ENCODE data around the gene MCOLN1. TPM values are rescaled to one million over a fixed set of nuclear protein-coding genes. Genes with fewer than 3 reads are reported as not detected.

The MCOLN1 gene
- total and polyA plus RNA-seq, 2 experiments from 2014 or later = 7.2 to 16.1 TPM

DNA sequence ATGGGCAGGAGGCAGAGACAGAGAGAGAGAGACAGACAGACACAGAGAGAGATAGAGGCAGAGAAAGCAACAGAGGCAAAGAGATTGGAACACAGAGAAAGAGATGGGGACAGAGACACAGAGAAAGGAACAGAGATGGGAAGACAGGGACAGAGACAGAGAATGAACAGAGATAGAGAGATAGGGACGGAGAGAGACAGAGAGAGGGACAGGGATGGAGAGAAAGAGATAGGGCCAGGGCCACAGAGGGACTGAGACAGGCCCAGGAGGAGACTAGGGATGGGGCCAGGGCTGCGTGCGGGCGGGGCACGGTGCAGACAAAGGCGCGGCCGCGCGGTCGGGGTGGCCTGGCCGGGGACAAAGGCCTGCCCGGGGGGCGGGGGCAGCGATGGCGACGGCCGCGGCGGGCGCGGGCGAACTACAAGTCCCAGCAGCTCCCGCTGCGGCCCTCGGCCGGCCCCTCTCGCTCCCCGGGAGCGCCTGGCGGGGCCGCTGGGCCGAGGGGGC is 6.7 kb upstream of the MCOLN1 start, which contains the start of gene ZNF358:
ZNF358 (plus strand) TSS at position 459 of the 507 bp plus-strand sequence. CDS start 3,140 bp downstream, outside the sequence.
- peak; percentile 95 for ATAC-seq
- Histone ChIP-seq H3K4me3 (peak within 1 kb of the TSS; percentile 83), H3K36me3 (ENCODE audit: insufficient read depth) (no peaks in the 10 kb centered on the region), H3K4me2 (peak within 1 kb of the TSS; percentile 97), H3F3A (replicated peaks; ENCODE audit: low read depth) (no peaks in the 10 kb centered on the region), H3K79me2 (replicated peaks; ENCODE audit: insufficient read depth) (no peaks in the 10 kb centered on the region; the same call in 1 of the 2 replicates), H2AFZ (peak within 1 kb of the TSS; percentile 98), H3K9me2 (ENCODE audit: insufficient read depth) (no peaks in the 10 kb centered on the region), H3K27me3 (ENCODE audit: insufficient read depth) (no peaks in the 10 kb centered on the region), H3K27ac (ENCODE audit: low read depth) (peak within 1 kb of the TSS; percentile 85; the same call in 1 of the 2 replicates), H4K20me1 (replicated peaks; ENCODE audit: insufficient read depth) (no peaks in the 10 kb centered on the region), H3K4me1 (ENCODE audit: insufficient read depth) (peaks cover 13% of the 10 kb centered on the region)
- Mint-ChIP-seq H3K4me3 (peak within 1 kb of the TSS; percentile 87), H3K9me3 (peaks cover 3% of the 10 kb centered on the region; the same call in 2 of the 3 replicates), H3K4me1 (peaks cover 13% of the 10 kb centered on the region), H3K36me3 (ENCODE audit: low read depth) (peaks cover 9% of the 10 kb centered on the region; the same call in 2 of the 3 replicates), H3K27ac (peak within 1 kb of the TSS; percentile 95), H3K27me3 (ENCODE audit: insufficient read depth, low read depth, poor library complexity) (peaks cover 6% of the 10 kb centered on the region)
- TF ChIP-seq POLR2AphosphoS5 (IDR thresholded peaks at IDR 0.05; ENCODE audit: low read depth) (peak; percentile 55), NANOG (IDR thresholded peaks at IDR 0.05; ENCODE audit: borderline replicate concordance) (no peak)
- TF ChIP-seq, protein P1, sequence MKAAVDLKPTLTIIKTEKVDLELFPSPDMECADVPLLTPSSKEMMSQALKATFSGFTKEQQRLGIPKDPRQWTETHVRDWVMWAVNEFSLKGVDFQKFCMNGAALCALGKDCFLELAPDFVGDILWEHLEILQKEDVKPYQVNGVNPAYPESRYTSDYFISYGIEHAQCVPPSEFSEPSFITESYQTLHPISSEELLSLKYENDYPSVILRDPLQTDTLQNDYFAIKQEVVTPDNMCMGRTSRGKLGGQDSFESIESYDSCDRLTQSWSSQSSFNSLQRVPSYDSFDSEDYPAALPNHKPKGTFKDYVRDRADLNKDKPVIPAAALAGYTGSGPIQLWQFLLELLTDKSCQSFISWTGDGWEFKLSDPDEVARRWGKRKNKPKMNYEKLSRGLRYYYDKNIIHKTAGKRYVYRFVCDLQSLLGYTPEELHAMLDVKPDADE (IDR thresholded peaks at IDR 0.05) = 0 out of 2 replicates have a peak, but pooled peaks have one; percentile 21
- DNase-seq (ENCODE audit: low spot score) = peak; percentile 93

DNA sequence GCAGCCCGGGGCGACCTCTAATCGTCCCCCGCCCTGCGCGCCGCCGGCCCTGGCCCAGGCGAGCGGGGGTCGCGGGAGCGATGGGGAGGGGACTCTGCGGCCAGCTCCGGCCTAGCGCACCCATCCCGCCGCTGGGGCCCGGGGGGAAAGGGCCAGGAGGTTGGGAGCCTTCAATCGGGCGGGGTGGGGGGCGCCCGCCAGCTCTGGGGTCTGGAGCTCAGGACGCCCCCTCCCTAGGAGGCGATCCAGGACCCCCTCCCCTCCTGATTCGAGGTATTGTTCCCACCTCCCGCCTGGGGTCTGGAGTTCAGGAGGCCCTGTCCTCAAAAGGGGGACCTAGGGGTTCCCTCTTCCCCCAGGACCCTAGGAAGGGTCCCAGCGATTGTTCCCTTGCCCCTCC is 6.1 kb upstream of the MCOLN1 start:
- Histone ChIP-seq H3K27ac (ENCODE audit: low read depth) (no peak overlapping the region), H3K4me2 (peak overlapping the region; percentile 97), H4K20me1 (replicated peaks; ENCODE audit: insufficient read depth) (no peaks in the 10 kb centered on the region), H3K9me2 (ENCODE audit: insufficient read depth) (no peaks in the 10 kb centered on the region), H3K79me2 (replicated peaks; ENCODE audit: insufficient read depth) (no peaks in the 10 kb centered on the region; the same call in 1 of the 2 replicates), H3K36me3 (ENCODE audit: insufficient read depth) (no peaks in the 10 kb centered on the region), H3K4me1 (ENCODE audit: insufficient read depth) (peaks cover 13% of the 10 kb centered on the region), H3K27me3 (ENCODE audit: insufficient read depth) (no peaks in the 10 kb centered on the region), H3K4me3 (peak overlapping the region; percentile 83), H2AFZ (no peak overlapping the region), H3F3A (replicated peaks; ENCODE audit: low read depth) (no peaks in the 10 kb centered on the region)
- peak; percentile 41 for DNase-seq (ENCODE audit: low spot score)
- H3K36me3 Mint-ChIP-seq (ENCODE audit: low read depth) = peaks cover 13% of the 10 kb centered on the region; the same call in 2 of the 3 replicates
- peak; percentile 38 for ATAC-seq
- H3K27ac Mint-ChIP-seq = peak overlapping the region; percentile 77; the same call in 1 of the 2 replicates
- H3K9me3 Mint-ChIP-seq = peaks cover 3% of the 10 kb centered on the region; the same call in 2 of the 3 replicates
- peak overlapping the region; percentile 87 for H3K4me3 Mint-ChIP-seq
- peaks cover 13% of the 10 kb centered on the region for H3K4me1 Mint-ChIP-seq
- peaks cover 6% of the 10 kb centered on the region for H3K27me3 Mint-ChIP-seq (ENCODE audit: insufficient read depth, low read depth, poor library complexity)
- TF ChIP-seq, protein P2, sequence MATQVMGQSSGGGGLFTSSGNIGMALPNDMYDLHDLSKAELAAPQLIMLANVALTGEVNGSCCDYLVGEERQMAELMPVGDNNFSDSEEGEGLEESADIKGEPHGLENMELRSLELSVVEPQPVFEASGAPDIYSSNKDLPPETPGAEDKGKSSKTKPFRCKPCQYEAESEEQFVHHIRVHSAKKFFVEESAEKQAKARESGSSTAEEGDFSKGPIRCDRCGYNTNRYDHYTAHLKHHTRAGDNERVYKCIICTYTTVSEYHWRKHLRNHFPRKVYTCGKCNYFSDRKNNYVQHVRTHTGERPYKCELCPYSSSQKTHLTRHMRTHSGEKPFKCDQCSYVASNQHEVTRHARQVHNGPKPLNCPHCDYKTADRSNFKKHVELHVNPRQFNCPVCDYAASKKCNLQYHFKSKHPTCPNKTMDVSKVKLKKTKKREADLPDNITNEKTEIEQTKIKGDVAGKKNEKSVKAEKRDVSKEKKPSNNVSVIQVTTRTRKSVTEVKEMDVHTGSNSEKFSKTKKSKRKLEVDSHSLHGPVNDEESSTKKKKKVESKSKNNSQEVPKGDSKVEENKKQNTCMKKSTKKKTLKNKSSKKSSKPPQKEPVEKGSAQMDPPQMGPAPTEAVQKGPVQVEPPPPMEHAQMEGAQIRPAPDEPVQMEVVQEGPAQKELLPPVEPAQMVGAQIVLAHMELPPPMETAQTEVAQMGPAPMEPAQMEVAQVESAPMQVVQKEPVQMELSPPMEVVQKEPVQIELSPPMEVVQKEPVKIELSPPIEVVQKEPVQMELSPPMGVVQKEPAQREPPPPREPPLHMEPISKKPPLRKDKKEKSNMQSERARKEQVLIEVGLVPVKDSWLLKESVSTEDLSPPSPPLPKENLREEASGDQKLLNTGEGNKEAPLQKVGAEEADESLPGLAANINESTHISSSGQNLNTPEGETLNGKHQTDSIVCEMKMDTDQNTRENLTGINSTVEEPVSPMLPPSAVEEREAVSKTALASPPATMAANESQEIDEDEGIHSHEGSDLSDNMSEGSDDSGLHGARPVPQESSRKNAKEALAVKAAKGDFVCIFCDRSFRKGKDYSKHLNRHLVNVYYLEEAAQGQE (IDR thresholded peaks at IDR 0.05; ENCODE audit: unreplicated experiment) = no peak
- TF ChIP-seq, protein P3, sequence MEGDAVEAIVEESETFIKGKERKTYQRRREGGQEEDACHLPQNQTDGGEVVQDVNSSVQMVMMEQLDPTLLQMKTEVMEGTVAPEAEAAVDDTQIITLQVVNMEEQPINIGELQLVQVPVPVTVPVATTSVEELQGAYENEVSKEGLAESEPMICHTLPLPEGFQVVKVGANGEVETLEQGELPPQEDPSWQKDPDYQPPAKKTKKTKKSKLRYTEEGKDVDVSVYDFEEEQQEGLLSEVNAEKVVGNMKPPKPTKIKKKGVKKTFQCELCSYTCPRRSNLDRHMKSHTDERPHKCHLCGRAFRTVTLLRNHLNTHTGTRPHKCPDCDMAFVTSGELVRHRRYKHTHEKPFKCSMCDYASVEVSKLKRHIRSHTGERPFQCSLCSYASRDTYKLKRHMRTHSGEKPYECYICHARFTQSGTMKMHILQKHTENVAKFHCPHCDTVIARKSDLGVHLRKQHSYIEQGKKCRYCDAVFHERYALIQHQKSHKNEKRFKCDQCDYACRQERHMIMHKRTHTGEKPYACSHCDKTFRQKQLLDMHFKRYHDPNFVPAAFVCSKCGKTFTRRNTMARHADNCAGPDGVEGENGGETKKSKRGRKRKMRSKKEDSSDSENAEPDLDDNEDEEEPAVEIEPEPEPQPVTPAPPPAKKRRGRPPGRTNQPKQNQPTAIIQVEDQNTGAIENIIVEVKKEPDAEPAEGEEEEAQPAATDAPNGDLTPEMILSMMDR (conservative IDR thresholded peaks at IDR 0.05; ENCODE audit: low read depth in 2 of 2) = no peak
- TF ChIP-seq ZNF114 (CRISPR knock-in tag; IDR thresholded peaks at IDR 0.05) = no peak
- no peak for TF ChIP-seq STAT1 (IDR thresholded peaks at IDR 0.05; ENCODE audit: unreplicated experiment)
- TF ChIP-seq POLR2AphosphoS5 (IDR thresholded peaks at IDR 0.05; ENCODE audit: low read depth) = no peak
- TF ChIP-seq ZNF331 (CRISPR knock-in tag; IDR thresholded peaks at IDR 0.05; ENCODE audit: low read depth) = no peak
- no peak for TF ChIP-seq NANOG (IDR thresholded peaks at IDR 0.05; ENCODE audit: borderline replicate concordance)
- TF ChIP-seq EZH2phosphoT487 (IDR thresholded peaks at IDR 0.05; ENCODE audit: unreplicated experiment) = no peak
- no peak for TF ChIP-seq CREB1 (CRISPR knock-in tag; IDR thresholded peaks at IDR 0.05; ENCODE audit: low read depth)
- no peak for TF ChIP-seq EZH2 (IDR thresholded peaks at IDR 0.05; ENCODE audit: low read depth, unreplicated experiment)
- TF ChIP-seq JUNB (IDR thresholded peaks at IDR 0.05; ENCODE audit: unreplicated experiment) = no peak
- TF ChIP-seq, protein P1 (IDR thresholded peaks at IDR 0.05) = no peak

Measured in GM23338 (cell line).